Upper lobe of left lung (tissue), 4 donors: ENCODE results near the gene WDR19.

ENCODE experiments used
- CTCF ChIP-seq, 6 experiments: fragments of 450-650 bp in 4 of 6; fragments of 200-600 bp in 2 of 6; sonication (generic) in 2 of 6; IDR thresholded peaks; one replicate each; pipeline ENCODE4 v1.5.1; 2016 to 2019; ENCODE audit warnings: antibody characterized with exemption in 6 of 6
- EP300 ChIP-seq, 4 donors: sonication (generic); formaldehyde crosslinking; IDR thresholded peaks; one replicate each; pipeline ENCODE4 v1.5.1; 2017; ENCODE audit warnings: antibody characterized with exemption in 4 of 4, control low read depth in 2 of 4
- POLR2A ChIP-seq, 4 donors: fragments of 450-650 bp; IDR thresholded peaks; one replicate each; pipeline ENCODE4 v1.5.1; 2016 to 2017; ENCODE audit warnings: antibody characterized with exemption in 4 of 4, mild to moderate bottlenecking in 2 of 4
- POLR2AphosphoS5 ChIP-seq, 2 donors: sonication (generic); formaldehyde crosslinking; IDR thresholded peaks; one replicate each; pipeline ENCODE4 v1.5.1; 2017; ENCODE audit warnings: antibody characterized with exemption in 2 of 2

- TF ChIP-seq CTCF (IDR thresholded peaks at IDR 0.05) (no peak), EP300 (IDR thresholded peaks at IDR 0.05) (no peak), POLR2A (IDR thresholded peaks at IDR 0.05) (no peak), POLR2AphosphoS5 (IDR thresholded peaks at IDR 0.05) (no peak)
Measured at GRCh38 chr4:39243462-39243861, 61.1 kb downstream of the WDR19 start.
